Measurements from ENCODE around the gene SPEM2. TPM values are rescaled to one million over a fixed set of nuclear protein-coding genes. Genes with fewer than 3 reads are reported as not detected.

Gene SPEM2
- total RNA-seq, 4 donors from 2014 or later = 0.40 TPM; not detected in 3

- no peak overlapping the region for H3K4me3 ChIP-seq (replicated peaks in 1 of 3)
- peaks cover 11 to 36% of the 10 kb centered on the region in 2 donors for H3K4me1 ChIP-seq
- no peaks in the 10 kb centered on the region for H3K9me3 ChIP-seq
- no peak overlapping the region for H3K27ac ChIP-seq
- H3K27me3 ChIP-seq = no peaks in the 10 kb centered on the region
- peak in 1 of 2 donors; percentile 17 for DNase-seq
- intact Hi-C loops (cut with DNase I) = loop anchor here (5.0 kb wide), 1 partner anchor 34 kb away; the partner anchor contains the start of gene ZBTB4
- 79 to 80% methylated on average over 7 of the region's 7 CpGs for WGBS, 2 donors
- H3K36me3 ChIP-seq = no peaks in the 10 kb centered on the region
- TF ChIP-seq CTCF (IDR thresholded peaks at IDR 0.05) (no peak), POLR2A (IDR thresholded peaks at IDR 0.05) (no peak)
These were observed 18.4 kb downstream of the SPEM2 start for GRCh38 chr17:7443499-7444485.

GRCh38 chr17:7444682-7445618, 19.5 kb downstream of the SPEM2 start, which contains the start of gene CHRNB1:
CHRNB1 (plus strand) TSS chr17:7445061; CDS start chr17:7445128, 67 bp downstream.
- WGBS, 2 donors = 5% methylated on average over 20 to 43 of the region's 51 CpGs
- Histone ChIP-seq H3K4me3 (replicated peaks in 1 of 3) (peak within 1 kb of the TSS; percentile 9 to 45 (median 30)), H3K9me3 (no peaks in the 10 kb centered on the region), H3K36me3 (no peaks in the 10 kb centered on the region), H3K4me1 (peaks cover 4 to 24% of the 10 kb centered on the region in 2 donors), H3K27ac (peak within 1 kb of the TSS in 2 of 3 donors; percentile 66 to 87), H3K27me3 (no peaks in the 10 kb centered on the region)
- TF ChIP-seq POLR2A (IDR thresholded peaks at IDR 0.05) (peak in 1 of 2 donors; percentile 56), CTCF (IDR thresholded peaks at IDR 0.05) (peak in 3 of 6 experiments; percentile 8 to 20 (median 20))
- intact Hi-C loops (cut with DNase I) = loop anchor here (5.0 kb wide), 1 partner anchor 32 kb away; the partner anchor contains the start of gene ZBTB4
- DNase-seq = peak; percentile 90 to 92

GRCh38 chr17:7445619-7445968, 20.2 kb downstream of the SPEM2 start:
- H3K4me1 ChIP-seq = peaks cover 4 to 18% of the 10 kb centered on the region in 2 donors
- intact Hi-C loops (cut with DNase I) = no loop called here
- no peaks in the 10 kb centered on the region for H3K36me3 ChIP-seq
- peak overlapping the region; percentile 9 to 45 (median 30) for H3K4me3 ChIP-seq (replicated peaks in 1 of 3)
- peak; percentile 68 to 78 for DNase-seq
- H3K27ac ChIP-seq = peak overlapping the region in 2 of 3 donors; percentile 58 to 66
- no peaks in the 10 kb centered on the region for H3K9me3 ChIP-seq
- WGBS, 2 donors = 2 to 3% methylated on average over 16 of the region's 16 CpGs
- no peaks in the 10 kb centered on the region for H3K27me3 ChIP-seq
- TF ChIP-seq POLR2A (IDR thresholded peaks at IDR 0.05) = no peak
- no peak for TF ChIP-seq CTCF (IDR thresholded peaks at IDR 0.05)

- Histone ChIP-seq H3K36me3 (no peaks in the 10 kb centered on the region), H3K9me3 (no peaks in the 10 kb centered on the region), H3K4me1 (peaks cover 4 to 13% of the 10 kb centered on the region in 2 donors), H3K4me3 (replicated peaks in 1 of 3) (no peak overlapping the region), H3K27ac (no peak overlapping the region), H3K27me3 (no peaks in the 10 kb centered on the region)
- intact Hi-C loops (cut with DNase I) = no loop called here
- 93 to 97% methylated on average over 6 to 7 of the region's 7 CpGs for WGBS, 2 donors
- no peak for DNase-seq
- TF ChIP-seq CTCF (IDR thresholded peaks at IDR 0.05) (no peak), POLR2A (IDR thresholded peaks at IDR 0.05) (no peak)
These were observed 23.0 kb downstream of the SPEM2 start for GRCh38 chr17:7448461-7448860.

Measured in thyroid gland (tissue), 4 donors.